Trophoblast cell (in vitro differentiated cells and primary cell): ENCODE measurements around the gene TRIM38.

Experiments used
- DNase-seq, 2 donors: peaks; one replicate each; pipeline ENCODE4 v3.0.0-alpha.2; 2016
- H2AFZ ChIP-seq: 2 replicates; pipeline ENCODE4 v1.6.1; 2013; ENCODE audit warnings: low read length, moderate library complexity, mild to moderate bottlenecking; ENCODE audit not compliant: insufficient read depth, poor library complexity
- H2AK5ac ChIP-seq: 2 replicates; pipeline ENCODE4 v1.6.1; 2013; ENCODE audit warnings: mild to moderate bottlenecking, low read length
- H2BK120ac ChIP-seq: 2 replicates; pipeline ENCODE4 v1.6.1; 2013; ENCODE audit warnings: low read length, mild to moderate bottlenecking, moderate library complexity; ENCODE audit not compliant: insufficient read depth, poor library complexity
- H2BK12ac ChIP-seq: 2 replicates; pipeline ENCODE4 v1.6.1; 2013; ENCODE audit warnings: mild to moderate bottlenecking, low read length, moderate library complexity
- H2BK5ac ChIP-seq: 2 replicates; pipeline ENCODE4 v1.6.1; 2013; ENCODE audit warnings: low read length, low read depth, moderate library complexity, mild to moderate bottlenecking; ENCODE audit not compliant: poor library complexity
- H3K14ac ChIP-seq: 2 replicates; pipeline ENCODE4 v1.6.1; 2013; ENCODE audit warnings: mild to moderate bottlenecking, low read length
- H3K18ac ChIP-seq: 2 replicates; pipeline ENCODE4 v1.6.1; 2013; ENCODE audit warnings: mild to moderate bottlenecking, low read length
- H3K23ac ChIP-seq: 2 replicates; pipeline ENCODE4 v1.6.1; 2013; ENCODE audit warnings: low read length
- H3K27ac ChIP-seq: 2 replicates; pipeline ENCODE4 v1.5.1; 2013; ENCODE audit warnings: low read depth, mild to moderate bottlenecking, inconsistent platforms, low read length, moderate library complexity
- H3K27me3 ChIP-seq: 2 replicates; pipeline ENCODE4 v1.6.1; 2013; ENCODE audit warnings: inconsistent platforms, mild to moderate bottlenecking, low read length, moderate library complexity; ENCODE audit not compliant: insufficient read depth
- H3K36me3 ChIP-seq, 2 experiments: 1 replicate in 1 of 2; 2 replicates in 1 of 2; pipeline ENCODE4 v1.6.1; 2013; ENCODE audit warnings: low read length in 2 of 2, mild to moderate bottlenecking in 2 of 2, moderate library complexity in 1 of 2; ENCODE audit not compliant: insufficient read depth in 2 of 2, control insufficient read depth in 1 of 2
- H3K4ac ChIP-seq: 2 replicates; pipeline ENCODE4 v1.6.1; 2013; ENCODE audit warnings: low read depth, mild to moderate bottlenecking, low read length, moderate library complexity
- H3K4me1 ChIP-seq, 2 experiments: 1 replicate in 1 of 2; 2 replicates in 1 of 2; pipeline ENCODE4 v1.6.1; 2013; ENCODE audit warnings: low read length in 2 of 2, mild to moderate bottlenecking in 2 of 2, moderate library complexity in 1 of 2; ENCODE audit not compliant: insufficient read depth in 2 of 2, control insufficient read depth in 1 of 2
- H3K4me2 ChIP-seq: 2 replicates; pipeline ENCODE4 v1.6.1; 2013; ENCODE audit warnings: inconsistent platforms, mild to moderate bottlenecking, low read length, moderate library complexity
- H3K4me3 ChIP-seq: 2 replicates; pipeline ENCODE4 v1.5.1; 2013; ENCODE audit warnings: mild to moderate bottlenecking, low read depth, low read length, inconsistent platforms
- H3K79me1 ChIP-seq: one replicate; pipeline ENCODE4 v1.6.1; 2013; ENCODE audit warnings: low read length
- H3K79me2 ChIP-seq: 2 replicates; pipeline ENCODE4 v1.6.1; 2013; ENCODE audit warnings: low read length, mild to moderate bottlenecking; ENCODE audit not compliant: control insufficient read depth, insufficient read depth, poor library complexity
- H3K9ac ChIP-seq: 2 replicates; pipeline ENCODE4 v1.6.1; 2013; ENCODE audit warnings: mild to moderate bottlenecking, low read length
- H3K9me3 ChIP-seq: 2 replicates; pipeline ENCODE4 v1.6.1; 2013; ENCODE audit warnings: low read depth, mild to moderate bottlenecking, control low read depth, inconsistent platforms, low read length; ENCODE audit not compliant: insufficient read depth
- H4K12ac ChIP-seq: 2 replicates; pipeline ENCODE4 v1.6.1; 2013; ENCODE audit warnings: low read depth, mild to moderate bottlenecking, low read length, moderate library complexity
- H4K8ac ChIP-seq: 2 replicates; pipeline ENCODE4 v1.6.1; 2013; ENCODE audit warnings: low read depth, mild to moderate bottlenecking, low read length, moderate library complexity
- H4K91ac ChIP-seq: one replicate; pipeline ENCODE4 v1.6.1; 2013; ENCODE audit warnings: low read depth, mild to moderate bottlenecking, low read length, moderate library complexity
- WGBS: extraction: QIAGEN DNeasy Blood & Tissue Kit; methylation state at CpG from one replicate; pipeline ENCODE4 v1.1.7; 2013; ENCODE audit warnings: missing lambda C conversion rate; ENCODE audit not compliant: insufficient read length, insufficient coverage; ENCODE audit errors: extremely low coverage; 5-methylcytosine and 5-hydroxymethylcytosine counted together

TRIM38 gene

GRCh38 chr6:25925876-25926275, 36.7 kb upstream of the TRIM38 start:
- no peak overlapping the region for H3K27ac ChIP-seq
- H4K12ac ChIP-seq, result no peak overlapping the region
- no peak overlapping the region for H2AFZ ChIP-seq
- H4K8ac ChIP-seq, result no peak overlapping the region
- H3K18ac ChIP-seq, result no peak overlapping the region
- WGBS, result no CpG with 5 or more reads among the region's 1 CpG
- H2AK5ac ChIP-seq, result no peak overlapping the region
- no peaks in the 10 kb centered on the region for H3K36me3 ChIP-seq
- no peak for DNase-seq
- no peak overlapping the region for H3K4me2 ChIP-seq
- H3K79me1 ChIP-seq, result no peaks in the 10 kb centered on the region
- H3K23ac ChIP-seq, result no peak overlapping the region
- no peak overlapping the region for H2BK5ac ChIP-seq
- no peak overlapping the region for H3K14ac ChIP-seq
- no peak overlapping the region for H3K4me3 ChIP-seq
- no peaks in the 10 kb centered on the region for H3K27me3 ChIP-seq
- no peaks in the 10 kb centered on the region for H3K4me1 ChIP-seq
- H3K4ac ChIP-seq, result no peak overlapping the region
- H2BK120ac ChIP-seq, result no peak overlapping the region
- H3K9me3 ChIP-seq, result no peaks in the 10 kb centered on the region
- no peak overlapping the region for H4K91ac ChIP-seq
- no peaks in the 10 kb centered on the region for H3K79me2 ChIP-seq
- no peak overlapping the region for H3K9ac ChIP-seq
- H2BK12ac ChIP-seq, result no peak overlapping the region

GRCh38 chr6:25927178-25927577, 35.4 kb upstream of the TRIM38 start:
- Histone ChIP-seq H2BK12ac (no peak overlapping the region), H3K36me3 (no peaks in the 10 kb centered on the region), H3K9me3 (no peaks in the 10 kb centered on the region), H4K91ac (no peak overlapping the region), H3K9ac (no peak overlapping the region), H4K12ac (no peak overlapping the region), H2AK5ac (no peak overlapping the region), H3K79me1 (no peaks in the 10 kb centered on the region), H3K27ac (no peak overlapping the region), H3K4me1 (no peaks in the 10 kb centered on the region), H3K27me3 (no peaks in the 10 kb centered on the region), H2BK120ac (no peak overlapping the region), H2BK5ac (no peak overlapping the region), H3K79me2 (no peaks in the 10 kb centered on the region), H2AFZ (no peak overlapping the region), H4K8ac (no peak overlapping the region), H3K4me3 (no peak overlapping the region), H3K4me2 (no peak overlapping the region), H3K23ac (no peak overlapping the region), H3K18ac (no peak overlapping the region), H3K4ac (no peak overlapping the region), H3K14ac (no peak overlapping the region)
- no peak for DNase-seq
- no CpG with 5 or more reads among the region's 2 CpGs for WGBS

- no CpG with 5 or more reads among the region's 2 CpGs for WGBS
- no peak overlapping the region for H2BK5ac ChIP-seq
- H3K9me3 ChIP-seq, result no peaks in the 10 kb centered on the region
- H3K36me3 ChIP-seq, result no peaks in the 10 kb centered on the region
- H2BK120ac ChIP-seq, result no peak overlapping the region
- no peak overlapping the region for H3K18ac ChIP-seq
- no peak overlapping the region for H4K8ac ChIP-seq
- no peak overlapping the region for H3K9ac ChIP-seq
- no peak overlapping the region for H2AK5ac ChIP-seq
- H3K4me1 ChIP-seq, result no peaks in the 10 kb centered on the region
- no peak overlapping the region for H3K14ac ChIP-seq
- no peaks in the 10 kb centered on the region for H3K79me2 ChIP-seq
- no peak overlapping the region for H4K12ac ChIP-seq
- no peak overlapping the region for H4K91ac ChIP-seq
- no peak overlapping the region for H3K4me3 ChIP-seq
- H2AFZ ChIP-seq, result no peak overlapping the region
- no peak overlapping the region for H2BK12ac ChIP-seq
- no peaks in the 10 kb centered on the region for H3K79me1 ChIP-seq
- H3K23ac ChIP-seq, result no peak overlapping the region
- H3K4me2 ChIP-seq, result no peak overlapping the region
- H3K4ac ChIP-seq, result no peak overlapping the region
- no peak overlapping the region for H3K27ac ChIP-seq
- no peaks in the 10 kb centered on the region for H3K27me3 ChIP-seq
- no peak for DNase-seq
Measured at GRCh38 chr6:25927756-25928216, 34.8 kb upstream of the TRIM38 start.

- no peaks in the 10 kb centered on the region for H3K36me3 ChIP-seq
- no peak overlapping the region for H2BK120ac ChIP-seq
- no peak overlapping the region for H3K14ac ChIP-seq
- no peaks in the 10 kb centered on the region for H3K4me1 ChIP-seq
- H3K23ac ChIP-seq, result no peak overlapping the region
- no peak overlapping the region for H4K12ac ChIP-seq
- no peak overlapping the region for H2BK12ac ChIP-seq
- H3K27me3 ChIP-seq, result no peaks in the 10 kb centered on the region
- no peaks in the 10 kb centered on the region for H3K79me1 ChIP-seq
- no CpG with 5 or more reads among the region's 4 CpGs for WGBS
- no peak overlapping the region for H4K91ac ChIP-seq
- H2AFZ ChIP-seq, result no peak overlapping the region
- H2BK5ac ChIP-seq, result no peak overlapping the region
- no peak for DNase-seq
- no peaks in the 10 kb centered on the region for H3K79me2 ChIP-seq
- no peaks in the 10 kb centered on the region for H3K9me3 ChIP-seq
- no peak overlapping the region for H3K18ac ChIP-seq
- H4K8ac ChIP-seq, result no peak overlapping the region
- no peak overlapping the region for H3K9ac ChIP-seq
- no peak overlapping the region for H3K4me3 ChIP-seq
- no peak overlapping the region for H3K4ac ChIP-seq
- no peak overlapping the region for H2AK5ac ChIP-seq
- no peak overlapping the region for H3K27ac ChIP-seq
- no peak overlapping the region for H3K4me2 ChIP-seq
Measured at GRCh38 chr6:25928562-25929324, 33.9 kb upstream of the TRIM38 start.
